Osteocyte (in vitro differentiated cells): ENCODE measurements around the gene TSPAN13. TPM values are rescaled to one million over a fixed set of nuclear protein-coding genes. Genes with fewer than 3 reads are reported as not detected.

Experiments used
- DNase-seq: peaks from one replicate; pipeline ENCODE4 v3.0.0; 2021; ENCODE audit warnings: mixed read lengths; ENCODE audit not compliant: unreplicated experiment; ENCODE audit errors: extremely low spot score
- H3K27ac Mint-ChIP-seq: one replicate; pipeline ENCODE4 v1.8.0; 2021; ENCODE audit warnings: mild to moderate bottlenecking, mixed read lengths; ENCODE audit not compliant: unreplicated experiment
- H3K27me3 Mint-ChIP-seq: one replicate; pipeline ENCODE4 v1.8.0; 2021; ENCODE audit warnings: mixed read lengths; ENCODE audit not compliant: unreplicated experiment
- H3K36me3 Mint-ChIP-seq: one replicate; pipeline ENCODE4 v1.8.0; 2021; ENCODE audit warnings: mixed read lengths; ENCODE audit not compliant: unreplicated experiment
- H3K4me1 Mint-ChIP-seq: one replicate; pipeline ENCODE4 v1.8.0; 2021; ENCODE audit warnings: mixed read lengths; ENCODE audit not compliant: unreplicated experiment
- H3K4me3 Mint-ChIP-seq: one replicate; pipeline ENCODE4 v1.8.0; 2021; ENCODE audit warnings: mild to moderate bottlenecking, moderate library complexity, mixed read lengths; ENCODE audit not compliant: unreplicated experiment
- H3K9me3 Mint-ChIP-seq: one replicate; pipeline ENCODE4 v1.8.0; 2021; ENCODE audit warnings: mixed read lengths; ENCODE audit not compliant: unreplicated experiment
- total RNA-seq: library from RNA; stranded (reverse); gene quantifications from 2 replicates; pipeline ENCODE4 v1.2.1, GENCODE V29; 2021
- TF ChIP-seq, protein P1 (sequence below): fragments of 200-600 bp; sonication (generic); IDR thresholded peaks from 2 replicates; pipeline ENCODE4 v1.5.0; 2021; ENCODE audit warnings: antibody characterized with exemption, mild to moderate bottlenecking, moderate library complexity

Gene TSPAN13
- total RNA-seq, 1 donor from 2014 or later = 4.9 TPM

DNA sequence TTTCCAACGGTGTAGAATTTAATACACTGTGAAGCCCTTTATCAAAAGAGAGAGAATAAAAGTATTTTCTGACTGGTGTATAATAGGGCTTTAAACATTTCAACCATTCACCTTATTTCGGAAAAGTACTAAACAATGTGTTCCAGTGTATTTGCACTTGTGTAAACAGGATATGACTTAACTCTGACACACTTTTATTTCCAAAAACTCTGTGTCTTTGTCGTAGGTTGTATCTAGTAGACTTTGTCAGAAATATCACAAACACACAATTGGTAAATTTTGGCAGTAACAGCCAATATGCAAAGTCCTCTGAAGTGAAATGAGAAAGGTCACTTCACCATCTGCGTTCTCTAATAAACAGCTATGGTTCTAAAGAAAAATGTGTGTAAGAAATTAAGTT is 10.3 kb upstream of the TSPAN13 start:
- Mint-ChIP-seq H3K9me3 (no peaks in the 10 kb centered on the region), H3K4me3 (no peak overlapping the region), H3K27me3 (no peaks in the 10 kb centered on the region), H3K27ac (no peak overlapping the region), H3K4me1 (peaks cover 4% of the 10 kb centered on the region), H3K36me3 (no peaks in the 10 kb centered on the region)
- TF ChIP-seq, protein P1, sequence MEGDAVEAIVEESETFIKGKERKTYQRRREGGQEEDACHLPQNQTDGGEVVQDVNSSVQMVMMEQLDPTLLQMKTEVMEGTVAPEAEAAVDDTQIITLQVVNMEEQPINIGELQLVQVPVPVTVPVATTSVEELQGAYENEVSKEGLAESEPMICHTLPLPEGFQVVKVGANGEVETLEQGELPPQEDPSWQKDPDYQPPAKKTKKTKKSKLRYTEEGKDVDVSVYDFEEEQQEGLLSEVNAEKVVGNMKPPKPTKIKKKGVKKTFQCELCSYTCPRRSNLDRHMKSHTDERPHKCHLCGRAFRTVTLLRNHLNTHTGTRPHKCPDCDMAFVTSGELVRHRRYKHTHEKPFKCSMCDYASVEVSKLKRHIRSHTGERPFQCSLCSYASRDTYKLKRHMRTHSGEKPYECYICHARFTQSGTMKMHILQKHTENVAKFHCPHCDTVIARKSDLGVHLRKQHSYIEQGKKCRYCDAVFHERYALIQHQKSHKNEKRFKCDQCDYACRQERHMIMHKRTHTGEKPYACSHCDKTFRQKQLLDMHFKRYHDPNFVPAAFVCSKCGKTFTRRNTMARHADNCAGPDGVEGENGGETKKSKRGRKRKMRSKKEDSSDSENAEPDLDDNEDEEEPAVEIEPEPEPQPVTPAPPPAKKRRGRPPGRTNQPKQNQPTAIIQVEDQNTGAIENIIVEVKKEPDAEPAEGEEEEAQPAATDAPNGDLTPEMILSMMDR = no peak
- DNase-seq = no peak

DNA sequence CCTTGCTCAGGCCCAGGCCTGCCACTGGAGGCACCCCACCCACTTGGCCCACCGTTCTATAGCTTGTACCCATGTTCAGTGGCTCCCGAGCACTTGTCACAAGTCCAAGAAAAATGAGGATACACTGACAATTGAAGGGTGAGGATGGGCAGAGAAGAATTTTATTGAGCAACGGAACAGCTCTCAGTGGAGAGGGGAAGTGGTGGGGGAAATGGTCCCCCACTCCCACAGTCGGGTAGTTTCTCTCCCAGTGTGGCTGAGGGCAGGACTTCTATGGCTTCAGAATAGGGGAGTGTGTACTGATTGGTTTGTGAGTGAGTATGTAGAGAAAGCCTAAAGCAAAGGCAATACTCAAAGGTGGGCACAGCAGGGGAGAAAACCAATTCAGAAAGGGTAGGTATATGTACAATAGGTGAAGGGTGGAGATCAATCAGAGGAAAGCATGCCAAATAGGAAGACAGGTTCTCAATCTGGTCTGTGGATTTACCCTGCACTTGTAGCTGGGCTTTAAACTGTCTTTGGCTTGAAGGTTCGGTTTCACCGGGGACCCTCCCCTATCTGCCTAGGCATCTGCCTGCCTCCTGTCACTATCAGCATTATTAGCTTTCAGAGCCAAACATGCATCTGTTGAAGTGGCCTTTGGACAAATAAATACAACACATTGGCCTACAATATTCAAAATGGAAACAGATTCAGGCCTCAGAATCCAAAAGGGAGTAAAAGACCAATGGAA is 8.9 kb upstream of the TSPAN13 start:
- Mint-ChIP-seq H3K27ac (no peak overlapping the region), H3K4me3 (no peak overlapping the region), H3K27me3 (no peaks in the 10 kb centered on the region), H3K4me1 (peaks cover 4% of the 10 kb centered on the region), H3K9me3 (no peaks in the 10 kb centered on the region), H3K36me3 (no peaks in the 10 kb centered on the region)
- no peak for DNase-seq
- TF ChIP-seq, protein P1 = no peak

GRCh38 chr7:16745645-16746044 is 7.9 kb upstream of the TSPAN13 start:
- peaks cover 4% of the 10 kb centered on the region for H3K4me1 Mint-ChIP-seq
- TF ChIP-seq, protein P1 = no peak
- DNase-seq = no peak
- no peaks in the 10 kb centered on the region for H3K27me3 Mint-ChIP-seq
- H3K36me3 Mint-ChIP-seq = no peaks in the 10 kb centered on the region
- H3K27ac Mint-ChIP-seq = no peak overlapping the region
- no peaks in the 10 kb centered on the region for H3K9me3 Mint-ChIP-seq
- H3K4me3 Mint-ChIP-seq = no peak overlapping the region

DNA sequence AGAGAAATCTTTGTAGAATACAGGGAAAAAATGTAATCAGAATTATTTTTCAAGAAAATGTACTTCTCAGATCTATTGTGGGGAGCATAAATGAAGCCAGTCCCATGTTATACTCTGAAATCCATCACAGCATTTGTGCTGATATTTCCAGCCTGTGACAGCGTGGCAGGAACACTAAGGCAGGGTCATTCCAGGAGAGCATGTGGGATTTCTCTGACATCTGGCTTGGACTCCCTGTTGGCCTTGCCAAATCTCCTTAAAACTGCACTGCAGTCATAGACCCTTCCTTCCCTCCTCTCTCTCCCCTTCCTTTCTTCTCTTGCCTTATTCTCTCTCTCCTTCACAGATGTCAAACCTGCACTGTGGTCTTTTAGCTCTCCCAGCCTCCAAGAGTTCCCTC is 6.5 kb upstream of the TSPAN13 start:
- no peak overlapping the region for H3K4me3 Mint-ChIP-seq
- H3K4me1 Mint-ChIP-seq = peaks cover 4% of the 10 kb centered on the region
- no peaks in the 10 kb centered on the region for H3K27me3 Mint-ChIP-seq
- DNase-seq = no peak
- TF ChIP-seq, protein P1 = no peak
- H3K9me3 Mint-ChIP-seq = no peaks in the 10 kb centered on the region
- H3K36me3 Mint-ChIP-seq = no peaks in the 10 kb centered on the region
- no peak overlapping the region for H3K27ac Mint-ChIP-seq

DNA sequence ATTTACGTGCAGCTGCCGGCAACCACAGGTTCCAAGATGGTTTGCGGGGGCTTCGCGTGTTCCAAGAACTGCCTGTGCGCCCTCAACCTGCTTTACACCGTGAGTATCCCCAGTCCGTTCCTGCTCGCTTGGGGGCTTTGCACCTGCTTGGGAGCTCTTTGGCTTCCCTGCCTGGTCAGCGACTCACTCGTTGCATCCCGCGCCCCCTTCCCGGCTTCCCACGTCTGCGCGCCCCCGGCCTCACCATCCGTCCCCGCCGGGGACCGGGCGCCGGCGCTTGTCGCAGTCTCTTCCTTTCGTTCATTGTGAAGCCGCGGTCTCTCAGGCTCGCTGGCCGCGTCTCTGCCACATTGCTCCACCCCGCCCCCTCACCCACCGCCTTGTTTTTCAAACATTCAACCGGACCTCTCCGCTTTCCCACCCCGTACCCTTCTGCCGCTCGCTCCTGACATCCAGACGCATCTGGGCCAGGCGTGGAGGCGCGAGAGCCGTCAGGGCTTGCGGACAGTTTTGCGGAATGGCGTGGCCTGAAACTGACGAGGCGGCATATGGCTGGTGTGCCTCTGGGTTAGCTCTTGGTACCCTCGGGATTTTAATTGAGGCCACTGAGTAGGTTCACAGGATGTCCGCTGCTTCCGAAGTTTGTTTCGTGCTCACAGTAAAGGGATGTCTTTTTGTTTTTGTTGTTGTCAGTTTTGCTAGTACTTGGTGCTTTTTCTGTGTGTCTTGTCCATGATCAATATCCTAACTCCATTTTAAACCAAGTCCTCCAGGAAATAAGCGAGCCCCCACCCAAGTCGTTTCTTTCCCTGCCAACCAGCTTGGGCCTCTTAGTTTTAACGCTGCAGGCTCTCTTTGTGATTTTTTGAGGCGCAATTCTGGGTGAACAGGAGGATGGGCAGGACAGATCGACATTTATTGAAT is 639 bp downstream of the TSPAN13 start:
- Mint-ChIP-seq H3K4me1 (peaks cover 8% of the 10 kb centered on the region), H3K36me3 (no peaks in the 10 kb centered on the region), H3K27ac (no peak overlapping the region), H3K4me3 (peak overlapping the region; percentile 76), H3K27me3 (peaks cover 3% of the 10 kb centered on the region), H3K9me3 (no peaks in the 10 kb centered on the region)
- TF ChIP-seq, protein P1 = no peak
- no peak for DNase-seq
